Activated naive CD4-positive, alpha-beta T cell treated with anti-CD3 and anti-CD28 coated beads, Interleukin-2, amount 50 U/mL, for 16 hours (primary cell): Measurements from ENCODE around the gene ELF2.
"Not testable (repeated sequence)": the region's sequence is repeated elsewhere in the genome, so short reads cannot be mapped to it uniquely, and the experiment has no call there.

Source experiments
- DNase-seq: peaks from one replicate; pipeline ENCODE4 v3.0.0-alpha.2; 2020

ELF2 gene

DNA sequence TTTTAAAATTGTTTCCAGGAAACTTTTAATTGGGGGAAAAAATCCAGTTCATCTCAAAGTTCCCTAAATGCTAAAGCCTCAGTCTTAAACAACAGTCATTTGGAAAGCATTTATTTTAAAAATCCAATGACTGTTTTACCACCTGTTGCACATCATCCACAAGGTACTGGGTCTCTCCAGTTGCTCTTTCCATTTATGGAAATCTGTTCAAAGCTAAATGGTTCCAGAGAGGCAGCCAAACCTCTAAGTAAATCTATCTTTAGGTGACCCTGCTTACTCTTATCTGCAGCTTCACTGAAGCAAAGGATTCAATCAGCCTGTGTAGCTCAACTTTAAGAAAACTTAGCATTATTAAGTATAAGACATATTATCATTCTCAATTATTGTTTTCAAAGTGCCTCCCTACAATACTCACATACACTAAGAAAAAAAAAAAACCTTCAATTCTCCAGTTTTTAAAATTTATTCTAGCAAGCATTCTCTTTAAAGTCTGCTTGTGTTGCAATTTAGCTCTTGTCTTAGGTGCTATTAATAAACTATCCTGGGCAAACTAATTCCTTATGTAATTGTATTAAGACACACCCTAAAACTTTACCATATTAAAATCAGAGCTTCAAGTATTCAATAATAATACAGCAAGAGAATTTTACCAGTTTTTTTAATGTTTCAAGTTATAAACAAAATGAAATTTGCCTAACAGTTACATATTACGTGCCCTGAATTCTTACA, 100.8 kb downstream of the ELF2 start:
- no peak for DNase-seq

- DNase-seq: no peak
Observed at GRCh38 chr4:139060591-139060990, 116.4 kb downstream of the ELF2 start.

DNA sequence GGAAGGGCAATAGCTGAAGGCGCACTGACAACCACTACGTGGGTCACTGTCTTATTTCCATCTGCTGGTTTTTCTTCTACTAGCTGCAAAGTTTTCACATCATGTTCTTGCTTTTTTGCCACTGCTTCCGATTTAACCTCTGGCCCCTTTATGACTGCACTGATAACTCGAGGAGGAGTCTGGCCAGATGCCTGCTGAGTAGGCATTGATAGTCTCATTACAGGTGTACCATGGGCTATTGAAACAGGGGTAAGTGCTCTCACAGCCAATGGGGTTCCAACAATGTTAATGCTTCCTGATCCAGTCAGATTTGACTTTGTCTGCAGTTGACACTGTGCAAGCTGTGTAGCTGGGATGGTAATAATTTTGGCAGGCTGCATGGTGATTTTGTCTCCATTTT, 118.0 kb downstream of the ELF2 start:
- not testable (repeated sequence) for DNase-seq

GRCh38 chr4:139054791-139055505, 122.1 kb downstream of the ELF2 start:
- DNase-seq: no peak

DNA sequence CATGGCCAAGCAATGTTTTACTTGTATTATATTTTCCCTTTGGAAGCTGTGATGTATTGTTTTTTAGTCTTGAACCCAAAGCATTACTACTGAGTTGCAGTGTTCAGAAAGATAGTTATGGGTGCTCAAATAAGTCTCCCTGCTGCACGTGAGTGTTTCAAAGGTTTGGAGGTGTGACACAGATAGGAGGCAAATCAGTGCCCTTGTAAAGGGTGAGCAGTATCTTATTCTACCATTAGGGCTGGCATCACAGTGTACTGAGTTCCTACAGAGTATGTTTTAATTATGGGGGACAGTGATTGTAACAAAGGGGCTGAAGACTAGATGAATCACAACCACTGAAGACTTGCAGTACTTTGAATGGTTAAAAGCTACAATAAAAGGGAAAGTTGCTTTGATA, 123.1 kb downstream of the ELF2 start:
- no peak for DNase-seq

DNA sequence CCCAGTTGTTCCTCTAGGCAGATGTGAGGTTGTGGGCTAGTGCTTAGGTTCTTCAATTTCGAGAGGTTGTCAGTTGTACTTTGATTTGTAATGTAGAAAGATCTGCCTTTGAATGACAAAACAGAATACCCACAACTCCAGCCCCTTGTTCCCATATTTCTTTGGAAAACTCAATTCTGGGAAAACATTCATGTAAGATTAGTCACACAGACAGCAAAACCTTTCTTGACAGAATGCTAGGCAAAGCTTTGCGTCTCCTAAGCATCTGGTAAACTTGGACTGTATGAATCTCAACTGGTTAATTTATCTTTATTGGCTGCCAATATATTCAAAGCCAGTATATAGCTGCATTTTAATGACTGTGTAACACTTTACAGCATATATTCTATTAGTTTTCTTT, 126.6 kb downstream of the ELF2 start:
- DNase-seq: no peak

DNA sequence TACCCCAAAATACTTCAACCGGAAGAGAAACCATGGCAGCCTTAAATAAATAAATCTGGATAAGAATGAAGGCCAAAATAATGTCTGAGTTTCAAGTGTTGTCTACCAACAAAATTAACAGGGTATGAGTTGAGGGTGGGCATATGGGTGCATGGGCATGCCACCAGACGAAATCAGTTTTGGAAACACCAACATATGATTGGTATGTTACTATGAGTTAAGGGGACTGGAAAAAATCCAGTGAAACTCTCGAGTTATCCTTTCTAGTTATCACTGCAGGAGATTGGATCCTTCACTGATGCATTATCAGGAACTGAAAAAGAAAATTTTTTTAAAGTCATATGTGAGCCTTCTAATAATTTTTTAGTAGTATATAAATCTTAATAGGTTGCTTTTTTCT, 129.0 kb downstream of the ELF2 start:
- DNase-seq: no peak

- DNase-seq: no peak
Observed at GRCh38 chr4:139044291-139044690, 132.7 kb downstream of the ELF2 start.

DNA sequence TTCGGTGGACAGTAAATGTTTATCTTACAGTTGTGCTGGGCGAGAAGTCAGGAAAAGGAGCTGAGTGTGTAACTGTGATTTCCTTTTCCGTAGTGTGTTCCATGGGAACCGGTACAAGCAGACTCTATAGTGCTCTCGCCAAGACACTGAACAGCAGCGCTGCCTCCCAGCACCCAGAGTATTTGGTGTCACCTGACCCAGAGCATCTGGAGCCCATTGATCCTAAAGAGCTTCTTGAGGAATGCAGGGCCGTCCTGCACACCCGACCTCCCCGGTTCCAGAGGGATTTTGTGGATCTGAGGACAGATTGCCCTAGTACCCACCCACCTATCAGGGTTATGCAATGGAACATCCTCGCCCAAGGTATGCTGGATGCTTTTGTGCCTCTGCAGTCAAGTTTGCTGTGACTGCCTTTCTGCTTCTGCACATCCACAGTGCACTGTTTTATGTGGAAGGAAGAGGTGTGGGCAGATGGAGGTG, 134.0 kb downstream of the ELF2 start:
- DNase-seq: no peak

- no peak for DNase-seq
Observed at GRCh38 chr4:139038874-139039443, 138.1 kb downstream of the ELF2 start.

- DNase-seq: no peak
Observed at GRCh38 chr4:139036885-139037284, 140.1 kb downstream of the ELF2 start.

- DNase-seq: no peak
Observed at GRCh38 chr4:139035650-139036049, 141.4 kb downstream of the ELF2 start.

- DNase-seq: peak; percentile 60
Observed at GRCh38 chr4:139030614-139031235, 146.3 kb downstream of the ELF2 start.

- DNase-seq: not testable (repeated sequence)
Observed at GRCh38 chr4:139029866-139030363, 147.1 kb downstream of the ELF2 start.

- no peak for DNase-seq
Observed at GRCh38 chr4:139028191-139028661, 148.8 kb downstream of the ELF2 start.

GRCh38 chr4:139027776-139028175, 149.2 kb downstream of the ELF2 start:
- no peak for DNase-seq

- no peak for DNase-seq
Observed at GRCh38 chr4:139025841-139026240, 151.2 kb downstream of the ELF2 start.

GRCh38 chr4:139024686-139025085, 152.3 kb downstream of the ELF2 start:
- no peak for DNase-seq

- DNase-seq: no peak
Observed at GRCh38 chr4:139022835-139023234, 154.2 kb downstream of the ELF2 start.

GRCh38 chr4:139021071-139021470, 155.9 kb downstream of the ELF2 start:
- DNase-seq: not testable (repeated sequence)

DNA sequence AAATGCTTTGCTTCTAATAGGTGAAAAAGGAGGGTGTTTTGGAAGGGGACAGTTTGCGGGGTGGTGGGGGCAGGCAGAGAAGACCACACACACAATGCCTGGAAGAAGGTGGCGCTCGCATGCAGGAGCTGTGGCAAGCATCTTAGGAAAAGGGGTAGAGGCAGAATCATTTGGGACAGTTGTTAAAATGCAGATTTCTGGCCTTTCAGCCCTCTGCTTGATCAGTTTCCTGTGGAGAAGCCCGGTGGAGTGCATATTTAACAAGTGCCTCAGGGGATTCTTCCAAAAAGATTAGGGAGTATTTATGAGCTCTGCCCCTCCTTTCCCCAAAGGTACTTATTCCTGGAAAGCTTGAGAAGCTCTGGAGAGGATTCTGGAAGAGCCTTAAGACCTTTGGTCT, 156.6 kb downstream of the ELF2 start:
- DNase-seq: no peak

DNA sequence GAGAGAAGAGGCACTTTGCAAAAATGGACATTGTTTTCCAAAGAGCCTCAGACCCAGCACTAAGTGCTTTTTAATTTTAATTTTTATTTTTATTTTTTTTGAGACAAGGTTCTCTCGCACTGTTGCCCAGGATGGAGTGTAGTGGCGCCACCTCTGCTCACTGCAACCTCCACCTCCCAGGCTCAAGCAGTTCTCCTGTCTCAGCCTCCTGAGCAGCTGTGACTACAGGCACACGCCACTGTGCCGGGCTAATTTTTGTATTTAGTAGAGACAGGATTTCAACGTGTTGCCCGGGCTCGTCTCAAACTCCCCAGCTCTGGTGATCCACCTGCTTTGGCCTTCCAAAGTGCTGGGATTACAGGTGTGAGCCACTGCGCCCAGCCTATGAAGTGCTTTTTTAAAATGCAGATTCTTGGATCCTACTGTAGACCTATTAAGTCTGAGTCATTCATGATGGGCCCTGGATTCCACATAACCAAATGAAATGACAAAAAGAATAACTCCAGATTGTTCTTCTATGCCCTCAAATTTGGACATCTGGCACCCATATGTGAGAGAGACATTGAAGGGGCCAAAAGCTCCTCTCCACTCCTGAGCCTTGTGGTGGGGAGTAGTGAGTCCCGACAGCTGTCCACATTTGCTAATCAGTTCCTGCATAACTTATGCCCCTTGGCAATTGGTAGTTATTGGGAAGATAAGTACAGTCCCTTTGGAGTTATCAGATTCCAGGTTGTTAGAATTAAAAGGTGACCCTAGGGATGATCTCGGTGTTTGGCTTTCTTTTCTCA, 157.9 kb downstream of the ELF2 start:
- no peak for DNase-seq
